Neural crest cell (in vitro differentiated cells): ENCODE data around the gene SNED1. TPM values are rescaled to one million over a fixed set of nuclear protein-coding genes. Genes with fewer than 3 reads are reported as not detected.

Experiments used
- DNase-seq: peaks from one replicate; pipeline ENCODE4 v3.0.0; 2021; ENCODE audit warnings: low read depth, mixed read lengths, low spot score
- H3K27ac Mint-ChIP-seq: one replicate; pipeline ENCODE4 v1.8.0; 2021; ENCODE audit warnings: mild to moderate bottlenecking, mixed read lengths; ENCODE audit not compliant: unreplicated experiment
- H3K27me3 Mint-ChIP-seq: 2 replicates; pipeline ENCODE4 v1.8.0; 2021; ENCODE audit warnings: low read depth, mild to moderate bottlenecking, mixed read lengths
- H3K36me3 Mint-ChIP-seq: 2 replicates; pipeline ENCODE4 v1.8.0; 2021; ENCODE audit warnings: low read depth, mild to moderate bottlenecking, mixed read lengths
- H3K4me1 Mint-ChIP-seq: 2 replicates; pipeline ENCODE4 v1.8.0; 2021; ENCODE audit warnings: mixed read lengths
- H3K4me3 Mint-ChIP-seq: one replicate; pipeline ENCODE4 v1.8.0; 2021; ENCODE audit warnings: mild to moderate bottlenecking, mixed read lengths
- H3K9me3 Mint-ChIP-seq: 2 replicates; pipeline ENCODE4 v1.8.0; 2021; ENCODE audit warnings: mixed read lengths
- total RNA-seq: library from RNA; stranded (reverse); gene quantifications from 2 replicates; pipeline ENCODE4 v1.2.1, GENCODE V29; 2021
- TF ChIP-seq, protein P1 (sequence below): fragments of 200-600 bp; sonication (generic); conservative IDR thresholded peaks from 2 replicates; pipeline ENCODE4 v1.5.0; 2021; ENCODE audit warnings: antibody characterized with exemption, mild to moderate bottlenecking

The SNED1 gene
- total RNA-seq, 1 donor from 2014 or later: 0.30 TPM

DNA sequence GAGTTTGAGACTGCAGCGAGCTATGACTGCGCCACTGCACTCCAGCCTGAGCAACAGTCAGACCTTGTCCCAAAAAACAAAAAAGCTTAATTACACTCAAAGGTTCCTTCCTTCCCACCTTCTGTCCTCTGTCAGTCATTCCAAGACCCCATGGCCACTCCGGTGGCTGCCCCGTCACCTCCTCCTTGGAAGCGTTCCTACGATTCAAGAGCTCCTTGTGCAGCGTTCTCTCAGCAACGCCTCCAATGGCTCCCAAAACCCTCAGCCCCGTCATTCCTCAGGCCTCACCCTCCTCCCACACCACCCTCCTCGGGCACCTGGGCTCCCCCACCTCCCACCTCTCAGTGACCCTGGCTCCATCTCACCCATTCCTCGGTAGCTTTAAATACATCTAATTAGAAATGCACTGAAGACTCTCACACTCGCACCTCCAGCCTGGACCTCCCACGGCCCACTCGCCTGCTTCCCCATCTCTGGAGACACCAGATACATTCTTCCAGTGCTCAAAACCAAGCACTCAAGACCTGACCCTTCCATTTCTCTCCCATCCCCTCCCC is 142.9 kb downstream of the SNED1 start:
- Mint-ChIP-seq H3K27ac (no peak overlapping the region), H3K4me3 (no peak overlapping the region), H3K27me3 (no peaks in the 10 kb centered on the region), H3K9me3 (no peaks in the 10 kb centered on the region), H3K36me3 (peaks cover 4% of the 10 kb centered on the region), H3K4me1 (no peaks in the 10 kb centered on the region)
- DNase-seq: no peak
- TF ChIP-seq, protein P1, sequence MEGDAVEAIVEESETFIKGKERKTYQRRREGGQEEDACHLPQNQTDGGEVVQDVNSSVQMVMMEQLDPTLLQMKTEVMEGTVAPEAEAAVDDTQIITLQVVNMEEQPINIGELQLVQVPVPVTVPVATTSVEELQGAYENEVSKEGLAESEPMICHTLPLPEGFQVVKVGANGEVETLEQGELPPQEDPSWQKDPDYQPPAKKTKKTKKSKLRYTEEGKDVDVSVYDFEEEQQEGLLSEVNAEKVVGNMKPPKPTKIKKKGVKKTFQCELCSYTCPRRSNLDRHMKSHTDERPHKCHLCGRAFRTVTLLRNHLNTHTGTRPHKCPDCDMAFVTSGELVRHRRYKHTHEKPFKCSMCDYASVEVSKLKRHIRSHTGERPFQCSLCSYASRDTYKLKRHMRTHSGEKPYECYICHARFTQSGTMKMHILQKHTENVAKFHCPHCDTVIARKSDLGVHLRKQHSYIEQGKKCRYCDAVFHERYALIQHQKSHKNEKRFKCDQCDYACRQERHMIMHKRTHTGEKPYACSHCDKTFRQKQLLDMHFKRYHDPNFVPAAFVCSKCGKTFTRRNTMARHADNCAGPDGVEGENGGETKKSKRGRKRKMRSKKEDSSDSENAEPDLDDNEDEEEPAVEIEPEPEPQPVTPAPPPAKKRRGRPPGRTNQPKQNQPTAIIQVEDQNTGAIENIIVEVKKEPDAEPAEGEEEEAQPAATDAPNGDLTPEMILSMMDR: no peak

DNA sequence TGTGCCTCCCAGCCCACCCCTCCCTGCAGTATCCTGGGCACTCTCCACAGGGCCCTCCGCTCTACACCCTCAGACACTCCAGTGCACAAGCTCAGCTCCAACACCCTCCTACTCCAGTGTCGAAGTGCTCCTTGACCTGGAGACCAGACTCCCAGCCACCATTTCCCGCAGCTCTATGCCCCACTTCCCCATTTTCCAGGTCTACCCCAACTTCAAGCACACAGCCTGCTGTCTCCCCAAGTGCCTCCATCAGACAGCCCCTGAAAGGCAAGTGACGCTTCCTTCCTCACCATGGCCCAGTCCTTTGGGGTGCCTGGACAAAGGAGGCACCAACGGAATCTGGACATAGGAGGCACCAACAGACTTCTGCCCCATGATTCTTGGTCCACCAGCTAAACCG is 143.6 kb downstream of the SNED1 start:
- TF ChIP-seq, protein P1: no peak
- peaks cover 4% of the 10 kb centered on the region for H3K4me1 Mint-ChIP-seq
- H3K9me3 Mint-ChIP-seq: no peaks in the 10 kb centered on the region
- no peak overlapping the region for H3K27ac Mint-ChIP-seq
- H3K27me3 Mint-ChIP-seq: no peaks in the 10 kb centered on the region
- H3K36me3 Mint-ChIP-seq: peaks cover 4% of the 10 kb centered on the region
- no peak for DNase-seq
- no peak overlapping the region for H3K4me3 Mint-ChIP-seq

DNA sequence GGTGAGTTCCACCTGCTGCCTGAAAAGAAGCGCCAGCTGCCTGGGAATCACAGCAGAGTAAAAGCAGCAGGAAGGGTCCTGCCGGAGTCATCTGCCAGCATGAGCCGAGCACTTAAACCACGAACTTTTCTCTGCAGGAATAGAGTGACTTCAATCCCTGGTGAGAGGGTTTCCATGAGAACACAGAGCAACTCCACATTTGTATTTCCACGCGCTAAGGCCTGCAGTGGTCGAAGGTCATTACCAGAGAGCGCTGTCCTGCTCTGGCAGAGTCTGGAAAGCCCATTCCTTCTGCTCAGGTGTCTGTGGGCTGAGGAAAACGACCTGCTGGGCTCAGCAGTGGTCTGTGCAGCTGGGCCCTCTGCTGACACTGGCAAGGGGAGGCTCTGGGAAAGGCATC is 144.2 kb downstream of the SNED1 start:
- Mint-ChIP-seq H3K9me3 (no peaks in the 10 kb centered on the region), H3K27ac (no peak overlapping the region), H3K27me3 (no peaks in the 10 kb centered on the region), H3K36me3 (peaks cover 4% of the 10 kb centered on the region), H3K4me3 (no peak overlapping the region), H3K4me1 (peaks cover 5% of the 10 kb centered on the region)
- DNase-seq: no peak
- TF ChIP-seq, protein P1: no peak

Other genes with a start within 250 kb of the SNED1 start
- 90.9 and 91.3 TPM in 2 replicates for gene KIF1A, start 178.4 kb upstream of the SNED1 start, total RNA-seq
- gene AGXT, start 129.8 kb upstream of the SNED1 start, total RNA-seq: not detected in 2 replicates
- gene MAB21L4, start 102.5 kb upstream of the SNED1 start, total RNA-seq: not detected in 2 replicates
- not detected in 2 replicates for gene CROCC2, start 92.3 kb upstream of the SNED1 start, total RNA-seq
- 43.7 and 46.2 TPM in 2 replicates for gene MTERF4, start 103.7 kb downstream of the SNED1 start, total RNA-seq
- 64.2 and 71.3 TPM in 2 replicates for gene PASK, start 150.9 kb downstream of the SNED1 start, total RNA-seq
- gene PPP1R7, start 151.8 kb downstream of the SNED1 start, total RNA-seq: 53.2 and 59.0 TPM in 2 replicates
- gene ANO7, start 190.1 kb downstream of the SNED1 start, total RNA-seq: 3.2 TPM in 2 replicates